BLaER1 treated with 17β-estradiol and CSF1 and Interleukin-3, amounts not matched to agents 10 nM and 100 nM (cell line): ENCODE data around the gene ATG10.
A peak's percentile ranks its signal among the peaks of the same experiment; 100 is the strongest.

Experiments used
- H3K27ac ChIP-seq, 11 experiments: shearing (Covaris generic); formaldehyde crosslinking; 2 replicates each; pipeline ENCODE4 v1.8.1; 2022
- H3K27me3 ChIP-seq, 11 experiments: shearing (Covaris generic); formaldehyde crosslinking; 2 replicates each; pipeline ENCODE4 v1.8.1; 2022
- H3K36me3 ChIP-seq, 11 experiments: shearing (Covaris generic); formaldehyde crosslinking; 2 replicates each; pipeline ENCODE4 v1.8.1; 2022
- H3K4me1 ChIP-seq, 10 experiments: shearing (Covaris generic); formaldehyde crosslinking; 2 replicates each; pipeline ENCODE4 v1.8.1; 2022
- H3K4me2 ChIP-seq, 11 experiments: shearing (Covaris generic); formaldehyde crosslinking; 2 replicates each; pipeline ENCODE4 v1.8.1; 2022
- H3K4me3 ChIP-seq, 10 experiments: shearing (Covaris generic); formaldehyde crosslinking; 2 replicates each; pipeline ENCODE4 v1.8.1; 2022
- H3K9ac ChIP-seq, 11 experiments: shearing (Covaris generic); formaldehyde crosslinking; 2 replicates each; pipeline ENCODE4 v1.8.1; 2022
- H3K9me3 ChIP-seq, 11 experiments: shearing (Covaris generic); formaldehyde crosslinking; replicated peaks in 1 of 11; 2 replicates each; pipeline ENCODE4 v1.8.1; 2022
- H4K20me1 ChIP-seq, 11 experiments: shearing (Covaris generic); formaldehyde crosslinking; 2 replicates each; pipeline ENCODE4 v1.8.1; 2022
- Cebpa-rat ChIP-seq, 11 experiments: shearing (Covaris generic); IDR thresholded peaks; 2 replicates each; pipeline ENCODE4 v1.8.1; 2022

The ATG10 gene

DNA sequence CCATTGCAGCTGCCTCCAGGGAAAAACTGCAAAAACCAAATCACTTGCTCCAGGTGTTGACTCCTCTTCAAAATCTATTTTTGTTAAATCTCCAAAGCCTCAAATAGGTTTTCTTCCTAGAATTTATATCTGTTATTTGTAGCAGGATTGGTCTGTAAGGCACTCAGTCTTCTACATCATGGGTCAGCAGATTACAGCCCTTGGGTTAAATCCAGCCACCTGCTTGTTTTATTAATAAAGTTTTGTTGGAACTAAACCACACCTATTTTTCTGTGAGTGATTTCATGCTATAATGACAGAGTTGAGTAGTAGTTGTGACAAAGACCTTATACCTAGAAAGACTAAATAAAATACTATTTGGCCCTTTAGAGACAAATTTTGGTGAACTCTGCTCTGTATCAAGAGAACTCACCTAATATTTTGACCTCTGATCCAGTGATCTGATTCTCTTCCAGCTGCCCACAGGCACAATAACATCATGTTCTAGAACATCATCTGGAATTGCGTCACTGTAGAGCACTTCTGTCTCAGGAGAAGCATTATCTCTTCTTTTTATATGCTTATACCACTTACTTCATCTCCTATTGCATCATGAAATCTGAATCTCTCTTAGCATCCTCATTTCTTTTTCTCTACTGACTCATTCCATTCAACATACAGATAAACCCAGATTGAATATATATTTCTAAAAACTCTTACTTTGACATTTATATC lies 176.2 kb downstream of the ATG10 start:
- H3K27ac ChIP-seq, result no peak overlapping the region
- no peak for TF ChIP-seq Cebpa-rat (IDR thresholded peaks at IDR 0.05)
- no peak overlapping the region for H3K4me2 ChIP-seq
- peaks cover 0 to 8% (median 0%) of the 10 kb centered on the region in 11 experiments; a peak in 2 of 22 replicates for H3K36me3 ChIP-seq
- H3K9ac ChIP-seq, result no peak overlapping the region
- peaks cover 0 to 12% (median 0%) of the 10 kb centered on the region in 10 experiments; a peak in 2 of 20 replicates for H3K4me1 ChIP-seq
- no peaks in the 10 kb centered on the region for H3K9me3 ChIP-seq
- H4K20me1 ChIP-seq, result no peaks in the 10 kb centered on the region
- H3K27me3 ChIP-seq, result no peaks in the 10 kb centered on the region
- H3K4me3 ChIP-seq, result no peak overlapping the region

DNA sequence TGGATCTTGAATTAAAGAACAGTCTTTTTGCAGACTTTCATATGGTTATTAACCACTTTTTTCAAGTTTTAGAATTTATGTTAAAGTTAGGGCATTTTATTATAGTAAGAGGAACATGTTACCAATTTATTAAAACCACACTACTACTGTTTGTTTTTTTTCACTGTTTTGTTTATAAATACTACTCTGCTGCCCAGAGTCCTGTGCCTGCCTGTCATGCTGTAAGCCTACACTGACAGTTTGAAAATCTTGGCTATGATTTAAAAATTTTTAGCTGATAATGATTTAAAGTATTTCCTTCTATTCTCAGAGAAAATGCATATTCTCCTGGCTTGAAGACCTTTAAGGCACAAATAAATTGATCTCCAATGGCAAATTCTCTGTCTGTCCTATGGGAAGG lies 177.6 kb downstream of the ATG10 start:
- no peaks in the 10 kb centered on the region for H4K20me1 ChIP-seq
- no peak overlapping the region for H3K9ac ChIP-seq
- no peaks in the 10 kb centered on the region for H3K9me3 ChIP-seq
- H3K27ac ChIP-seq, result peak overlapping the region in 1 of 11 experiments; percentile 17; a peak in 1 of 22 replicates
- peaks cover 0 to 8% (median 0%) of the 10 kb centered on the region in 11 experiments; a peak in 2 of 22 replicates for H3K36me3 ChIP-seq
- H3K4me1 ChIP-seq, result peaks cover 0 to 12% (median 0%) of the 10 kb centered on the region in 10 experiments; a peak in 2 of 20 replicates
- TF ChIP-seq Cebpa-rat (IDR thresholded peaks at IDR 0.05), result no peak
- no peak overlapping the region for H3K4me3 ChIP-seq
- H3K4me2 ChIP-seq, result no peak overlapping the region; a peak in 1 of 22 replicates
- no peaks in the 10 kb centered on the region for H3K27me3 ChIP-seq

DNA sequence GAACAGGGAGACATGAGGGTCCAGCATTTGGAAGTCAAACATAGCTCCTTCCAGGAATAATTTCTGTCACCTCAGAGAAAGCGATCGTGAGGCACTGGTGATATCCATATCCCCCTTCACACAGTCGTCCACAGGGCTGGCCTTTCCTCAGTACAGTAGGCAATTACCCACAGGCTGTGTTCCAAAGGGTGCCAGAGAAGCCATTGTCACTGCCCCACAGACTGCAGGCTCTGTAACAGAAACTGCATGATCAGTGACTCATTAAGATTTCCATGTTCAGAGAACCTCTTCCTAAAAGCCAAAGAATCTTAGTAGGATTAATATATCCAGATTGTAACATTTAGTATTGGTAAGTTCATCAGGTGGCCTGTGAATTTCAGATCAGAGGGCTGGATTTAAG lies 178.7 kb downstream of the ATG10 start:
- H3K9me3 ChIP-seq, result no peaks in the 10 kb centered on the region
- no peak overlapping the region for H3K9ac ChIP-seq
- H4K20me1 ChIP-seq, result no peaks in the 10 kb centered on the region
- no peak overlapping the region for H3K4me2 ChIP-seq
- H3K27ac ChIP-seq, result no peak overlapping the region
- TF ChIP-seq Cebpa-rat (IDR thresholded peaks at IDR 0.05), result no peak
- peaks cover 0 to 8% (median 0%) of the 10 kb centered on the region in 11 experiments; a peak in 2 of 22 replicates for H3K36me3 ChIP-seq
- no peaks in the 10 kb centered on the region for H3K27me3 ChIP-seq
- H3K4me1 ChIP-seq, result peaks cover 0 to 12% (median 0%) of the 10 kb centered on the region in 10 experiments; a peak in 2 of 20 replicates
- H3K4me3 ChIP-seq, result no peak overlapping the region

DNA sequence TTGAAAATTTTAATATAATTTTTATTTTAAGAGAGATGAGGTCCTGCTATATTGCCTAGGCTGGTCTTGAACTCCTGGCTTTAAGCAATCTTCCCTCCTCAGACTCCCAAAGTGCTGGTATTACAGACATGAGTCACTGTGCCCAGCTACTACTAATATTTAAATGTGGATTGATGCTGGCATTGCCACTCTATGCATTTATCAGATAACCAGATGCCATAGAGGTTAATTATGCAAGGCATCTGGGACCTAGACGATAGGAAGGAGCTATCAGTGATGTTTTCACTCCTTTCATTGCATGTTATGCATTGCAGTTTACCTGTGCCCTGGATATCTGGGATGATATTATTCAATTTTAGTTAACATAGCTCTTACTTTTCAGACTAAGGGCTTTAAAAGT lies 179.4 kb downstream of the ATG10 start:
- no peak overlapping the region for H3K9ac ChIP-seq
- H3K4me1 ChIP-seq, result peaks cover 0 to 12% (median 0%) of the 10 kb centered on the region in 10 experiments; a peak in 2 of 20 replicates
- H3K4me3 ChIP-seq, result no peak overlapping the region
- H4K20me1 ChIP-seq, result no peaks in the 10 kb centered on the region
- H3K36me3 ChIP-seq, result peaks cover 0 to 8% (median 0%) of the 10 kb centered on the region in 11 experiments; a peak in 2 of 22 replicates
- no peak overlapping the region for H3K4me2 ChIP-seq
- TF ChIP-seq Cebpa-rat (IDR thresholded peaks at IDR 0.05), result no peak
- H3K9me3 ChIP-seq, result no peaks in the 10 kb centered on the region
- no peaks in the 10 kb centered on the region for H3K27me3 ChIP-seq
- H3K27ac ChIP-seq, result no peak overlapping the region

DNA sequence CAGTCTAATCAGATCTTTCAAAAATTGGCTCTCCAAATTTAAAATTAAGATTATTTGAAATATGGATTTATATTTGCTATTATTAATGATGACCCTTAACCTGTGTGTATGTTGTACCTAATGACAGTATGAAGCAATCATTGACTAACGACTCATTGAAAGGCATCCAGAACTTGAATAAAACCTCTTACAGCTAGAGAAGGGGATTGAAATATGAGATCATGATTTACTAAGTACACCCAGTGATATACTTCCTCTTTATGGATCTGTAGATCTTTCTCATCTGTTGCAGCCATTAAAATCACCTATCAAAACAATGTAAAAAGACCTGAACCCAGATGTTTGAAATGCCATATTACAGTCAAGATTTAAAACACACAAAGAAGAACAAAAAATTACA lies 179.8 kb downstream of the ATG10 start:
- H3K9me3 ChIP-seq, result no peaks in the 10 kb centered on the region
- H3K4me3 ChIP-seq, result no peak overlapping the region
- no peak overlapping the region for H3K4me2 ChIP-seq
- H4K20me1 ChIP-seq, result no peaks in the 10 kb centered on the region
- H3K36me3 ChIP-seq, result peaks cover 0 to 8% (median 0%) of the 10 kb centered on the region in 11 experiments; a peak in 2 of 22 replicates
- H3K9ac ChIP-seq, result no peak overlapping the region
- H3K27ac ChIP-seq, result no peak overlapping the region
- H3K4me1 ChIP-seq, result peaks cover 0 to 12% (median 0%) of the 10 kb centered on the region in 10 experiments; a peak in 2 of 20 replicates
- no peak for TF ChIP-seq Cebpa-rat (IDR thresholded peaks at IDR 0.05)
- H3K27me3 ChIP-seq, result no peaks in the 10 kb centered on the region

DNA sequence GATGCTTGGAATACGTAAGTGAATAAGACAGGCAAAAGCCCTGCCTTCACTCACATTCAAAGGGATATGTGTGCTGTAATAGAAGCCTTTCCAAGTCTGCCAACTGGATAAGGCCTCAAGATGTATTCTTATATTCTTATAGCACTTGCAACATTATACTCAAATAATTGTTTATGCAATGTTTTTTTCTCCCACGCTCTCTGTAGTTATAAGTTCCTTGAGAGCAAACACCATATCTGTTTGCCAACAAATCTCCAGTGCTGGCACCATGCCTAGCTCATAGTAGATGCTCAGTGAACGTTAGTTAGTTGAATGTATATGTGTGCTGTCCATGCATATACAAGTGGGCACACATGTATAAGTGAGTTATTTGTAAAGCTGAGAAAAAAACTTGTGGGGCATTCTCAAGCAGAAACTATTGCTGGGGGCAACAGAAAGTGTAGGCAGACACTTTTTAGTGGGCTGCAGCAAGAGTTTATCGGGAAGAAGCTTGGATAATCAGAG lies 181.2 kb downstream of the ATG10 start:
- H3K27ac ChIP-seq, result no peak overlapping the region
- H3K27me3 ChIP-seq, result no peaks in the 10 kb centered on the region
- H3K4me2 ChIP-seq, result no peak overlapping the region
- no peak overlapping the region for H3K9ac ChIP-seq
- H3K4me3 ChIP-seq, result no peak overlapping the region
- no peaks in the 10 kb centered on the region; a peak in 1 of 22 replicates for H3K36me3 ChIP-seq
- no peaks in the 10 kb centered on the region for H3K9me3 ChIP-seq
- no peaks in the 10 kb centered on the region for H4K20me1 ChIP-seq
- TF ChIP-seq Cebpa-rat (IDR thresholded peaks at IDR 0.05), result no peak
- peaks cover 0 to 12% (median 0%) of the 10 kb centered on the region in 10 experiments; a peak in 2 of 20 replicates for H3K4me1 ChIP-seq

DNA sequence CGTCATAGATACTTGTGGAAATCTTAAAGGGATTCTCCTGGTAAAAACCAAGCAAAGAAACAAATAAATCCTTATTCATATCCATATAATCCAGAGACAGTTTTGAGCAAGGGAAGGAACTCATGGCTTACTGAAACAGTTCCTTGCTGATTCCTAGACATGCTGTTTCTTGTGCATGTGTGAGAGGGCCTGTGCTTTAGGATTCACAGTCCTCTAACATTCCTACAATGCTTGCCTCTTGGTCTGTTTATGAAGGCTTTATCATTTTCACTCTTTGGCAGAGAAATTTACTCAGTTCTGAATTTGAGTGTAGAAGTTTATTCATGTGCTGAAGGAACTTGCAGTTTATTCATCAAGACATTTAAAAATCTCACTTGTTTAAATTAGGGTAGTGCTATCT lies 183.0 kb downstream of the ATG10 start:
- Histone ChIP-seq H3K4me2 (no peak overlapping the region), H3K4me1 (peaks cover 0 to under 1% (median 0%) of the 10 kb centered on the region in 10 experiments; a peak in 1 of 20 replicates), H3K27me3 (no peaks in the 10 kb centered on the region), H3K4me3 (no peak overlapping the region), H3K9me3 (no peaks in the 10 kb centered on the region), H3K36me3 (no peaks in the 10 kb centered on the region), H3K27ac (no peak overlapping the region), H3K9ac (no peak overlapping the region), H4K20me1 (no peaks in the 10 kb centered on the region)
- no peak for TF ChIP-seq Cebpa-rat (IDR thresholded peaks at IDR 0.05)

DNA sequence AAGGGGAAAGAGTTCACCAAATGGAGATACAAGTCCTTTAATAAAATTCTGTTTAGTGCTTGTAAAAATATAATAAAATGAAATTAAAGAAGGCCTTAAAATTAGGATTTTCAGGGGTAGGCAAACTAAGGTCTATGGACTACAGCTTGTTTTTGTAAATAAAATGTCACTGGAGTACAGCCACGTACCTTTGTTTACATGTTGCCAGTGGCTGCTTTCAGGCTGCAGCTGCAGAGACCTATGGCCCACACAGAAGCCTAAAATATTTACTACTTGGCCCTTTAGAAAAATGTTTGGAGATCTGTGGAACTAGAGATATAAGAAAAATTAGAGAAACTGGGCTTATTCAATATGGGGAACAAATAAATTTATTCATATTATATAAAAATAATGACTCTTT lies 183.5 kb downstream of the ATG10 start:
- Histone ChIP-seq H3K9me3 (no peaks in the 10 kb centered on the region), H3K4me3 (no peak overlapping the region), H4K20me1 (no peaks in the 10 kb centered on the region), H3K4me1 (no peaks in the 10 kb centered on the region), H3K36me3 (no peaks in the 10 kb centered on the region), H3K4me2 (no peak overlapping the region), H3K27ac (no peak overlapping the region), H3K9ac (no peak overlapping the region), H3K27me3 (no peaks in the 10 kb centered on the region)
- no peak for TF ChIP-seq Cebpa-rat (IDR thresholded peaks at IDR 0.05)

DNA sequence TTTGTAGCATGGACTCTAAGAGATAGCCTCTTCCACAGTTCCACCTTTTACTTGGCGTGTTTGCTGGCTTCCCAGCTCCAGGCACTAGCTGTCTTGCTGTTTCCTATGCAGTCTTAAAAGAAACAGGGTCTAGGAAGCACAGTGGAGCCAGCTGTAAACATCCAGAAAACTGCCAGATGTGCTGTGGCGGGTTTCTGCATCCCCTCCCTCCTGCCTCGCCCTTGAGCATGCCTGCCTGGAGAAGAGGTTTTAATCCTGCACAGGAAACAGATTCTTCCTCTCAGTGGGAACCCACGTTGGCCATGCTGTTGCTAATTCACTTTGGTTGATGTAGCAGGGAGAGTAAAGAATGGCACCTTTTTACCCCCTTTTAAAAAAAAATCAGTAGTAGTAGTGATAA lies 185.1 kb downstream of the ATG10 start:
- H3K4me2 ChIP-seq, result no peak overlapping the region
- H3K36me3 ChIP-seq, result no peaks in the 10 kb centered on the region
- H3K9me3 ChIP-seq, result no peaks in the 10 kb centered on the region
- H3K27me3 ChIP-seq, result no peaks in the 10 kb centered on the region
- H3K27ac ChIP-seq, result no peak overlapping the region
- H3K4me1 ChIP-seq, result no peaks in the 10 kb centered on the region
- no peak overlapping the region for H3K4me3 ChIP-seq
- H4K20me1 ChIP-seq, result no peaks in the 10 kb centered on the region
- no peak overlapping the region for H3K9ac ChIP-seq
- TF ChIP-seq Cebpa-rat (IDR thresholded peaks at IDR 0.05), result no peak
